ENCODE results near the gene SGSM1.

SGSM1 gene

GRCh38 chr22:24772493-24773220, 33.4 kb upstream of the SGSM1 start:
- H2BK12ac ChIP-seq (ENCODE audit: low read length in 2 of 2): no peak overlapping the region
- no peaks in the 10 kb centered on the region for H3K4me1 ChIP-seq (ENCODE audit: control insufficient read depth, insufficient read depth, low read depth, low read length)
- no peak overlapping the region for H2BK15ac ChIP-seq (ENCODE audit: low read depth, poor library complexity, severe bottlenecking)
- H3K9ac ChIP-seq (ENCODE audit: low read length): no peak overlapping the region
- H3K4me3 ChIP-seq (ENCODE audit: insufficient read depth in 1 of 2, low read depth in 1 of 2, low read length in 2 of 2): no peak overlapping the region
- H4K8ac ChIP-seq (ENCODE audit: low read length): peak overlapping the region; percentile 42
- H3K9me3 ChIP-seq (ENCODE audit: control insufficient read depth, low read length): no peaks in the 10 kb centered on the region
- no peak overlapping the region for H3K27ac ChIP-seq (ENCODE audit: low read length, poor library complexity, severe bottlenecking)
- peak overlapping the region in 1 of 2 experiments; percentile 35 for H3K14ac ChIP-seq (ENCODE audit: low read length in 2 of 2)
- WGBS: 46% methylated on average over 7 of the region's 7 CpGs
- no peak overlapping the region for H3K4ac ChIP-seq (ENCODE audit: low read depth in 1 of 2, low read length in 2 of 2)
- DNase-seq: peak; percentile 74
- peaks cover 18 to 35% of the 10 kb centered on the region in 2 experiments for H3K27me3 ChIP-seq (ENCODE audit: control insufficient read depth in 1 of 2, insufficient read depth in 1 of 2, low read length in 2 of 2)
- H4K91ac ChIP-seq (ENCODE audit: low read length): no peak overlapping the region
- no peak overlapping the region for H3K23ac ChIP-seq (ENCODE audit: low read length in 2 of 2)
- H3K4me2 ChIP-seq (ENCODE audit: low read length, poor library complexity, severe bottlenecking): no peak overlapping the region
- no peak overlapping the region for H3K18ac ChIP-seq (ENCODE audit: low read depth in 1 of 2, low read length in 2 of 2)
- H2BK120ac ChIP-seq (ENCODE audit: low read depth, low read length): no peak overlapping the region
- no peak overlapping the region for H2BK5ac ChIP-seq (ENCODE audit: low read depth, low read length, poor library complexity, severe bottlenecking)
- H2AFZ ChIP-seq (ENCODE audit: low read depth, low read length): no peak overlapping the region
- H2AK5ac ChIP-seq (ENCODE audit: low read length, severe bottlenecking): no peak overlapping the region
- H3K36me3 ChIP-seq (ENCODE audit: control insufficient read depth in 1 of 2, insufficient read depth in 2 of 2, low read depth in 1 of 2, low read length in 2 of 2): no peaks in the 10 kb centered on the region
- no peaks in the 10 kb centered on the region for H3K79me1 ChIP-seq (replicated peaks; ENCODE audit: low read length, poor library complexity, severe bottlenecking)

- WGBS: 58% methylated on average over 11 of the region's 11 CpGs
- H3K36me3 ChIP-seq (ENCODE audit: control insufficient read depth in 1 of 2, insufficient read depth in 2 of 2, low read depth in 1 of 2, low read length in 2 of 2): no peaks in the 10 kb centered on the region
- no peaks in the 10 kb centered on the region for H3K4me1 ChIP-seq (ENCODE audit: control insufficient read depth, insufficient read depth, low read depth, low read length)
- H3K79me1 ChIP-seq (replicated peaks; ENCODE audit: low read length, poor library complexity, severe bottlenecking): no peaks in the 10 kb centered on the region
- DNase-seq: no peak
- no peak overlapping the region for H3K18ac ChIP-seq (ENCODE audit: low read depth in 1 of 2, low read length in 2 of 2)
- H2AK5ac ChIP-seq (ENCODE audit: low read length, severe bottlenecking): no peak overlapping the region
- no peak overlapping the region for H3K4me3 ChIP-seq (ENCODE audit: insufficient read depth in 1 of 2, low read depth in 1 of 2, low read length in 2 of 2)
- no peak overlapping the region for H4K91ac ChIP-seq (ENCODE audit: low read length)
- no peak overlapping the region for H4K8ac ChIP-seq (ENCODE audit: low read length)
- H3K27ac ChIP-seq (ENCODE audit: low read length, poor library complexity, severe bottlenecking): no peak overlapping the region
- no peak overlapping the region for H2BK12ac ChIP-seq (ENCODE audit: low read length in 2 of 2)
- H3K27me3 ChIP-seq (ENCODE audit: control insufficient read depth in 1 of 2, insufficient read depth in 1 of 2, low read length in 2 of 2): peaks cover 17 to 32% of the 10 kb centered on the region in 2 experiments
- H3K14ac ChIP-seq (ENCODE audit: low read length in 2 of 2): no peak overlapping the region
- H3K4ac ChIP-seq (ENCODE audit: low read depth in 1 of 2, low read length in 2 of 2): no peak overlapping the region
- no peak overlapping the region for H2BK15ac ChIP-seq (ENCODE audit: low read depth, poor library complexity, severe bottlenecking)
- H3K9me3 ChIP-seq (ENCODE audit: control insufficient read depth, low read length): no peaks in the 10 kb centered on the region
- no peak overlapping the region for H3K23ac ChIP-seq (ENCODE audit: low read length in 2 of 2)
- H3K4me2 ChIP-seq (ENCODE audit: low read length, poor library complexity, severe bottlenecking): no peak overlapping the region
- no peak overlapping the region for H2AFZ ChIP-seq (ENCODE audit: low read depth, low read length)
- H2BK5ac ChIP-seq (ENCODE audit: low read depth, low read length, poor library complexity, severe bottlenecking): no peak overlapping the region
- H2BK120ac ChIP-seq (ENCODE audit: low read depth, low read length): peak overlapping the region; percentile 19
- H3K9ac ChIP-seq (ENCODE audit: low read length): no peak overlapping the region
These were observed 30.1 kb upstream of the SGSM1 start for GRCh38 chr22:24775769-24776492.

GRCh38 chr22:24776525-24776924, 29.5 kb upstream of the SGSM1 start:
- H3K79me1 ChIP-seq (replicated peaks; ENCODE audit: low read length, poor library complexity, severe bottlenecking): no peaks in the 10 kb centered on the region
- H2BK12ac ChIP-seq (ENCODE audit: low read length in 2 of 2): no peak overlapping the region
- no peak overlapping the region for H3K14ac ChIP-seq (ENCODE audit: low read length in 2 of 2)
- H3K4ac ChIP-seq (ENCODE audit: low read depth in 1 of 2, low read length in 2 of 2): no peak overlapping the region
- no peak overlapping the region for H4K91ac ChIP-seq (ENCODE audit: low read length)
- H3K4me1 ChIP-seq (ENCODE audit: control insufficient read depth, insufficient read depth, low read depth, low read length): no peaks in the 10 kb centered on the region
- no peak overlapping the region for H2AFZ ChIP-seq (ENCODE audit: low read depth, low read length)
- H2BK120ac ChIP-seq (ENCODE audit: low read depth, low read length): peak overlapping the region; percentile 19
- H2AK5ac ChIP-seq (ENCODE audit: low read length, severe bottlenecking): no peak overlapping the region
- H3K27ac ChIP-seq (ENCODE audit: low read length, poor library complexity, severe bottlenecking): no peak overlapping the region
- no peak overlapping the region for H3K18ac ChIP-seq (ENCODE audit: low read depth in 1 of 2, low read length in 2 of 2)
- H3K9ac ChIP-seq (ENCODE audit: low read length): no peak overlapping the region
- no peak overlapping the region for H2BK15ac ChIP-seq (ENCODE audit: low read depth, poor library complexity, severe bottlenecking)
- H3K23ac ChIP-seq (ENCODE audit: low read length in 2 of 2): no peak overlapping the region
- H3K27me3 ChIP-seq (ENCODE audit: control insufficient read depth in 1 of 2, insufficient read depth in 1 of 2, low read length in 2 of 2): peaks cover 16 to 31% of the 10 kb centered on the region in 2 experiments
- 86% methylated on average over 5 of the region's 5 CpGs for WGBS
- no peak overlapping the region for H2BK5ac ChIP-seq (ENCODE audit: low read depth, low read length, poor library complexity, severe bottlenecking)
- H4K8ac ChIP-seq (ENCODE audit: low read length): no peak overlapping the region
- DNase-seq: no peak
- no peaks in the 10 kb centered on the region for H3K36me3 ChIP-seq (ENCODE audit: control insufficient read depth in 1 of 2, insufficient read depth in 2 of 2, low read depth in 1 of 2, low read length in 2 of 2)
- H3K9me3 ChIP-seq (ENCODE audit: control insufficient read depth, low read length): no peaks in the 10 kb centered on the region
- H3K4me2 ChIP-seq (ENCODE audit: low read length, poor library complexity, severe bottlenecking): no peak overlapping the region
- no peak overlapping the region for H3K4me3 ChIP-seq (ENCODE audit: insufficient read depth in 1 of 2, low read depth in 1 of 2, low read length in 2 of 2)

- DNase-seq: no peak
- Histone ChIP-seq H3K4ac (ENCODE audit: low read depth in 1 of 2, low read length in 2 of 2) (no peak overlapping the region), H3K4me1 (ENCODE audit: control insufficient read depth, insufficient read depth, low read depth, low read length) (no peaks in the 10 kb centered on the region), H2BK5ac (ENCODE audit: low read depth, low read length, poor library complexity, severe bottlenecking) (no peak overlapping the region), H2BK12ac (ENCODE audit: low read length in 2 of 2) (no peak overlapping the region), H2AFZ (ENCODE audit: low read depth, low read length) (no peak overlapping the region), H2AK5ac (ENCODE audit: low read length, severe bottlenecking) (no peak overlapping the region), H2BK120ac (ENCODE audit: low read depth, low read length) (no peak overlapping the region), H3K4me2 (ENCODE audit: low read length, poor library complexity, severe bottlenecking) (no peak overlapping the region), H2BK15ac (ENCODE audit: low read depth, poor library complexity, severe bottlenecking) (no peak overlapping the region), H3K14ac (ENCODE audit: low read length in 2 of 2) (no peak overlapping the region), H3K18ac (ENCODE audit: low read depth in 1 of 2, low read length in 2 of 2) (no peak overlapping the region), H4K8ac (ENCODE audit: low read length) (no peak overlapping the region), H3K27me3 (ENCODE audit: control insufficient read depth in 1 of 2, insufficient read depth in 1 of 2, low read length in 2 of 2) (peaks cover 0 to 23% of the 10 kb centered on the region in 2 experiments), H3K9me3 (ENCODE audit: control insufficient read depth, low read length) (no peaks in the 10 kb centered on the region), H3K79me1 (replicated peaks; ENCODE audit: low read length, poor library complexity, severe bottlenecking) (no peaks in the 10 kb centered on the region), H3K23ac (ENCODE audit: low read length in 2 of 2) (no peak overlapping the region), H4K91ac (ENCODE audit: low read length) (no peak overlapping the region), H3K27ac (ENCODE audit: low read length, poor library complexity, severe bottlenecking) (no peak overlapping the region), H3K36me3 (ENCODE audit: control insufficient read depth in 1 of 2, insufficient read depth in 2 of 2, low read depth in 1 of 2, low read length in 2 of 2) (no peaks in the 10 kb centered on the region), H3K9ac (ENCODE audit: low read length) (no peak overlapping the region), H3K4me3 (ENCODE audit: insufficient read depth in 1 of 2, low read depth in 1 of 2, low read length in 2 of 2) (no peak overlapping the region)
- 83% methylated on average over 2 of the region's 3 CpGs for WGBS
These were observed 16.5 kb upstream of the SGSM1 start for GRCh38 chr22:24789516-24789915.

Measured in mesenchymal stem cell (in vitro differentiated cells and primary cell).